Peyer's patch (tissue), 4 donors: Measurements from ENCODE around the gene OR1D5.

Experiments
- CTCF ChIP-seq, 6 experiments: fragments of 450-650 bp in 4 of 6; fragments of 200-600 bp in 2 of 6; sonication (generic) in 1 of 6; IDR thresholded peaks; one replicate each; pipeline ENCODE4 v1.5.1; 2017 to 2019; ENCODE audit warnings: antibody characterized with exemption in 6 of 6, mild to moderate bottlenecking in 3 of 6, moderate library complexity in 1 of 6
- POLR2A ChIP-seq, 2 donors: fragments of 450-650 bp; IDR thresholded peaks; one replicate each; pipeline ENCODE4 v1.5.1; 2017; ENCODE audit warnings: antibody characterized with exemption in 2 of 2, mild to moderate bottlenecking in 2 of 2, moderate library complexity in 2 of 2

DNA sequence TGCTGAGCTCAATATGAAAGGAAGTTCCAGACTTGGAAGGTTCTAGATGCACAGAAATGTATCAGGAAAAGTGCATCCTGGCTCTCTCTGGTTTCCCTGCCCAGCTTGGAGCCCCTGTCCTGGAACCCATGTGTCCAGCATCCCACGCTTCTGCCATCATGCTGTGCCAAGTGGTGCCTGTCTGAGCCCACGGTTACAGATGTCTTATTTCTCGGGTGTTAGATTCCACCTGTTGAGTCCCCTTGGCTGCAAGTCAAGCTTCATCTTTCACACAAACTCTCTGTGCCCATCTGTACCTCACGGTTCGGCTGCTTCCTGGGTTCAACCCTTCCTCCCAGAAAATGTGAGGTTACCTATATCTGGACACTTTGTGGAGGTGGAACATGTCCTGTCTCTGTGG lies 22.5 kb downstream of the OR1D5 start:
- TF ChIP-seq CTCF (IDR thresholded peaks at IDR 0.05), result no peak
- no peak for TF ChIP-seq POLR2A (IDR thresholded peaks at IDR 0.05)
